OCI-LY1 (cell line): ENCODE results near the gene COG4.

Experiments
- EZH2 ChIP-seq: fragments of 200-600 bp; sonication (generic), shearing (Covaris generic); IDR thresholded peaks from 2 replicates; pipeline ENCODE4 v1.8.0; 2017; ENCODE audit warnings: borderline replicate concordance, mixed run types, mild to moderate bottlenecking, antibody characterized with exemption, low read length, moderate library complexity, mixed read lengths
- TF ChIP-seq, protein P1 (sequence below): fragments of 200-600 bp; sonication (generic), shearing (Covaris generic); IDR thresholded peaks from 2 replicates; pipeline ENCODE4 v1.5.1; 2017; ENCODE audit warnings: mild to moderate bottlenecking, antibody characterized with exemption, low read length, moderate library complexity, mixed read lengths

DNA sequence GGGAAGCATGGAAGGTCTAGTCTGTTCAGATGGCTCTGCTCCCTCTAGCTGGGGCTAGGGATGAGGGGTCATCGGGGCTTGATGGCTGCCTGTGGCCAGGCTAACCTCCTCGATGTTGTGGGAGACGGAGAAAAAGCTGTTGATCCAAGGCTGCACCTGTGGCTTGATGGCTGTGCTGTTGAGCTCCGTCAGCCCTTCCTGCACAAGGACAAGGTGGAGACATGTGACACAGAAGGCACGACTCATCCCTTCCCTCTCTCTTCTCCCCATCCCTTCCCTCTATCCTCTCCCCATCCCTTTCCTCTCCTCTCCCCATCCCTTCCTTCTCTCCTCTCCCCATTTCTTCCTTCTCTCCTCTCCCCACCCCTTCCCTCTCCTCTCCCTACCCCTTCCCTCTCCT lies 40.7 kb downstream of the COG4 start:
- TF ChIP-seq, protein P1, sequence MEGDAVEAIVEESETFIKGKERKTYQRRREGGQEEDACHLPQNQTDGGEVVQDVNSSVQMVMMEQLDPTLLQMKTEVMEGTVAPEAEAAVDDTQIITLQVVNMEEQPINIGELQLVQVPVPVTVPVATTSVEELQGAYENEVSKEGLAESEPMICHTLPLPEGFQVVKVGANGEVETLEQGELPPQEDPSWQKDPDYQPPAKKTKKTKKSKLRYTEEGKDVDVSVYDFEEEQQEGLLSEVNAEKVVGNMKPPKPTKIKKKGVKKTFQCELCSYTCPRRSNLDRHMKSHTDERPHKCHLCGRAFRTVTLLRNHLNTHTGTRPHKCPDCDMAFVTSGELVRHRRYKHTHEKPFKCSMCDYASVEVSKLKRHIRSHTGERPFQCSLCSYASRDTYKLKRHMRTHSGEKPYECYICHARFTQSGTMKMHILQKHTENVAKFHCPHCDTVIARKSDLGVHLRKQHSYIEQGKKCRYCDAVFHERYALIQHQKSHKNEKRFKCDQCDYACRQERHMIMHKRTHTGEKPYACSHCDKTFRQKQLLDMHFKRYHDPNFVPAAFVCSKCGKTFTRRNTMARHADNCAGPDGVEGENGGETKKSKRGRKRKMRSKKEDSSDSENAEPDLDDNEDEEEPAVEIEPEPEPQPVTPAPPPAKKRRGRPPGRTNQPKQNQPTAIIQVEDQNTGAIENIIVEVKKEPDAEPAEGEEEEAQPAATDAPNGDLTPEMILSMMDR, result no peak
- no peak for TF ChIP-seq EZH2
